AG09319 (cell line): ENCODE data around the gene CLIC2.
"Not testable (repeated sequence)": the region's sequence is repeated elsewhere in the genome, so short reads cannot be mapped to it uniquely, and the experiment has no call there.

Experiments used
- DNase-seq: peaks from one replicate; pipeline ENCODE4 v3.0.0-alpha.2; 2010; ENCODE audit warnings: low read depth; ENCODE audit errors: extremely low read depth
- TF ChIP-seq, protein P1 (sequence below): IDR thresholded peaks from 2 replicates; pipeline ENCODE4 v1.5.1; 2011; ENCODE audit warnings: low read depth, mild to moderate bottlenecking, inconsistent platforms, low read length, moderate library complexity

Gene CLIC2

DNA sequence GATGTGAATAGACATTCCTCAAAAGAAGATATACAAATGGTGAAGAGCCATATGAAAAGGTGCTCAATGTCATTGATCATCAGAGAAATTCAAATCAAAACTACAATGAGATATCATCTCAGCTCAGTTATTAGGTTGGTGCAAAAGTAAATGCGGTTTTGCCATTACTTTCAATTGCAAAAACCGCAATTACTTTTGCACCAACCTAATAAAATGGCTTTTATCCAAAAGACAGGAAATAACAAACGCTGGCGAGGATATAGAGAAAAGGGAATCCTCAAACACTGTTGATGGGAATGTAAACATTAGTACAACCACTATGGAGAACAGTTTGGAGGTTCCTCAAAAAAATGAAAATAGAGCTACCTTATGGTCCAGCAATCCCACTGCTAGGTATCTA is 5.1 kb downstream of the CLIC2 start:
- no peak for DNase-seq
- TF ChIP-seq, protein P1, sequence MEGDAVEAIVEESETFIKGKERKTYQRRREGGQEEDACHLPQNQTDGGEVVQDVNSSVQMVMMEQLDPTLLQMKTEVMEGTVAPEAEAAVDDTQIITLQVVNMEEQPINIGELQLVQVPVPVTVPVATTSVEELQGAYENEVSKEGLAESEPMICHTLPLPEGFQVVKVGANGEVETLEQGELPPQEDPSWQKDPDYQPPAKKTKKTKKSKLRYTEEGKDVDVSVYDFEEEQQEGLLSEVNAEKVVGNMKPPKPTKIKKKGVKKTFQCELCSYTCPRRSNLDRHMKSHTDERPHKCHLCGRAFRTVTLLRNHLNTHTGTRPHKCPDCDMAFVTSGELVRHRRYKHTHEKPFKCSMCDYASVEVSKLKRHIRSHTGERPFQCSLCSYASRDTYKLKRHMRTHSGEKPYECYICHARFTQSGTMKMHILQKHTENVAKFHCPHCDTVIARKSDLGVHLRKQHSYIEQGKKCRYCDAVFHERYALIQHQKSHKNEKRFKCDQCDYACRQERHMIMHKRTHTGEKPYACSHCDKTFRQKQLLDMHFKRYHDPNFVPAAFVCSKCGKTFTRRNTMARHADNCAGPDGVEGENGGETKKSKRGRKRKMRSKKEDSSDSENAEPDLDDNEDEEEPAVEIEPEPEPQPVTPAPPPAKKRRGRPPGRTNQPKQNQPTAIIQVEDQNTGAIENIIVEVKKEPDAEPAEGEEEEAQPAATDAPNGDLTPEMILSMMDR: no peak

DNA sequence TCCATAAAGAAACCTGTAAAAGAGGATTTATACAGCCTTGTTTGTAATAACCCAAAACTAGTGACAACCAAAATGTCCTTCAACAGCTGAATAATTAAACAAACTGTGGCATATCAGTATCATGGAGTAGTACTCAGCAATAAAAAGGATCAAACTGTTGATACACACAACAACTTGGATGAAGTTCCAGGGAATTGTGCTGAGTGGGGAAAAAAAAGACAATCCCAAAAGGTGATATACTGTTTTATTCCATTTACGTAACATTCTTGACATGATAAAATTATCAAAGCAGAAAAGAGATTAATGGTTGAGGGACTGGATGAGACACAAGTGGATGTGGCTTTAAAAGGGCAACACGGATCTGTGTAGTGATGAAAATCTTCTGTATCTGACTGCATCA is 7.8 kb downstream of the CLIC2 start:
- TF ChIP-seq, protein P1: no peak
- DNase-seq: no peak

DNA sequence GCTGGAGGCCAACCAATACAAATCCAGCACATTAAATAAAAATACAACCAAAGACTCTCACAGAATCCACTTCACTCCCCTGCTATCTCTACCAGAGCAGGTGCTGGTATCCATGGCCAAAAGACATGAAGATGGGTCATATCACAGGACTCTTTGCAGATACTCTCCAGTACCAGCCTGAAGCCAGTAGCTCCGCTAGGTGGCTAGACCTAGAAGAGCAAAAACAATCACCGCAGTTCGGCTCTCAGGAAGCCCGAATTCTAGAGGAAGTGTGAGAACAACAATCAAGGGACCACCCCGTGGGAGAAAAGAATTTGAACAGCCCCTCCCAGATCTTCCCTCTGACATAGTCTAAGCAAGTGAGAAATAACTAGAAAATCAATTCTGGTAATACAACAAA is 20.2 kb downstream of the CLIC2 start:
- TF ChIP-seq, protein P1: no peak
- no peak for DNase-seq

- no peak for DNase-seq
- TF ChIP-seq, protein P1: no peak
Observed at GRCh38 chrX:155313766-155314165, 20.6 kb downstream of the CLIC2 start.

DNA sequence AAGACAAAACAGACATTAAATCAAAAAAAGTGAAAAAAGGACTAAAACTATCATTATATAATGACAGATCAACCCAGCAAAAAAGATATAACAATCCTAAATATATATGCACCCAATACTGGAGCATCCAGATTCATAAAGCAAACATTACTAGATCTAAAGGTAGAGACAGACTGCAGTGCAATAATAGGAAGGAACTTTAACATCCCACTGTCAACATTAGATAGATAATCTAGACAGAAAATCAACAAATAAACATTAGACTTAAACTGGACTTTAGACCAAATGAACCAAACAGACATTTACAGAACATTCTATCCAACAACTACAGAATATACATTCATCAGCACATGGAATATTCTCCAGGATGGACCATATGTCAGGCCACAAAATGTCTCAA is 40.6 kb downstream of the CLIC2 start:
- TF ChIP-seq, protein P1: no peak

GRCh38 chrX:155279873-155280272 is 54.5 kb downstream of the CLIC2 start:
- TF ChIP-seq, protein P1: no peak
- DNase-seq: no peak

More for the DNA sequence above, 40.6 kb downstream of the CLIC2 start:
- no peak for DNase-seq

- TF ChIP-seq, protein P1: no peak
- no peak for DNase-seq
Observed at GRCh38 chrX:155270969-155271368, 63.4 kb downstream of the CLIC2 start.

DNA sequence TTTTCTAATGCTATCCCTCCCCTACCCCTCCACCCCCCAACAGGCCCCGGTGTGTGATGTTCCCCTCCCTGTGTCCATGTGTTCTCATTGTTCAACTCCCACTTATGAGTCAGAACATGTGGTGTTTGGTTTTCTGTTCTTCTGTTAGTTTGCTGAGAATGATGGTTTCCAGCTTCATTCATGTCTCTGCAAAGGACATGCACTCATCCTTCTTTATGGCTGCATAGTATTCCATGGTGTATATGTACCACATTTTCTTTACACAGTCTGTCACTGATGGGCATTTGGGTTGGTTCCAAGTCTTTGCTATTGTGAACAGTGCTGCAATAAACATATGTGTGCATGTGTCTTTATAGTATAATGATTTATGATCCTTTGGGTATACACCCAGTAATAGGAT is 66.4 kb downstream of the CLIC2 start:
- DNase-seq: not testable (repeated sequence)
